ENCODE measurements around the gene TRIP13. TPM values are rescaled to one million over a fixed set of nuclear protein-coding genes. Genes with fewer than 3 reads are reported as not detected.

The TRIP13 gene
- total and polyA plus RNA-seq, 9 of the 15 experiments (the other 6 are each of a cell fraction or from before 2014, with no cell fraction given), result 24.1 to 116 (median 53.2) TPM

GRCh38 chr5:948472-949274 is 56.0 kb downstream of the TRIP13 start:
- H2AFZ ChIP-seq (ENCODE audit: low read depth, low read length), result no peak overlapping the region
- ChIA-PET POLR2A (interaction anchor here (0.7 to 0.8 kb wide), 2 partner anchors 17 to 291 kb away, joined by 3 read pairs; no protein-coding TSS in a partner anchor), CTCF (ENCODE audit: low intra/inter-chr PET ratio) (no interaction called here)
- H4K20me1 ChIP-seq (replicated peaks; ENCODE audit: control insufficient read depth, insufficient read depth, low read length), result peaks cover 14% of the 10 kb centered on the region
- no peak for FAIRE-seq
- H3K9ac ChIP-seq (ENCODE audit: insufficient read depth in 1 of 2, low read depth in 2 of 2, low read length in 2 of 2), result no peak overlapping the region
- H3K4me3 ChIP-seq, result no peak overlapping the region
- no peak overlapping the region for H3K4me2 ChIP-seq (ENCODE audit: insufficient read depth, low read length)
- in situ Hi-C loops (cut with MboI) (loop anchor here (25.0 kb wide), 1 partner anchor 689 kb away; no protein-coding TSS in a partner anchor), intact Hi-C loops (cut with micrococcal nuclease) (no loop called here)
- no peaks in the 10 kb centered on the region for H3K9me1 ChIP-seq (ENCODE audit: control insufficient read depth, insufficient read depth, low read length)
- no peaks in the 10 kb centered on the region for H3K79me2 ChIP-seq (ENCODE audit: control insufficient read depth, insufficient read depth, low read length)
- DNase-seq (ENCODE audit: extremely low read depth in 1 of 4, low spot score in 3 of 4), result no peak
- no peak overlapping the region for H3K27ac ChIP-seq (ENCODE audit: extremely low read depth, low read depth, low read length)
- peaks cover 0 to 9% of the 10 kb centered on the region in 2 experiments; a peak in 1 of 5 replicates for H3K4me1 ChIP-seq (replicated peaks in 1 of 2; ENCODE audit: control insufficient read depth in 2 of 2, insufficient read depth in 2 of 2, low read length in 2 of 2)
- BruUV-seq (replicated peaks), result no TSS peak
- H3K36me3 ChIP-seq (ENCODE audit: control insufficient read depth, insufficient read depth, low read length), result no peaks in the 10 kb centered on the region
- ATAC-seq, result peak; percentile 49
- 20% methylated on average over 19 of the region's 19 CpGs for WGBS (ENCODE audit: insufficient coverage, low coverage, missing lambda C conversion rate)
- H3K27me3 ChIP-seq (ENCODE audit: control insufficient read depth in 2 of 2, insufficient read depth in 2 of 2, low read length in 2 of 2), result peaks cover 30 to 84% of the 10 kb centered on the region in 2 experiments; a peak in 4 of 5 replicates
- no peaks in the 10 kb centered on the region for H3K9me3 ChIP-seq (replicated peaks; ENCODE audit: control insufficient read depth, insufficient read depth, low read depth, low read length)
- TF ChIP-seq SETDB1 (IDR thresholded peaks at IDR 0.05; ENCODE audit: low read length) (no peak), ATF4 (CRISPR knock-in tag; IDR thresholded peaks at IDR 0.05) (peak; percentile 57; the same call in 1 of the 2 replicates), KDM2B (CRISPR knock-in tag; IDR thresholded peaks at IDR 0.05) (no peak), ZNF239 (CRISPR knock-in tag; IDR thresholded peaks at IDR 0.05) (no peak), FOXP1 (CRISPR knock-in tag; IDR thresholded peaks at IDR 0.05) (no peak), RBM25 (IDR thresholded peaks at IDR 0.05; ENCODE audit: low read depth, low read length, severe bottlenecking) (no peak), FOSL1 (tag; conservative IDR thresholded peaks at IDR 0.05) (no peak), TRIM24 (IDR thresholded peaks at IDR 0.05) (peak in 1 of 2 experiments; percentile 47; a peak in 1 of 4 replicates), CEBPB (tag; IDR thresholded peaks at IDR 0.05) (no peak), ETV1 (tag; conservative IDR thresholded peaks at IDR 0.05; ENCODE audit: low read depth) (peak; percentile 62), YBX1 (IDR thresholded peaks at IDR 0.05) (no peak), ZNF584 (CRISPR knock-in tag; IDR thresholded peaks at IDR 0.05; ENCODE audit: low read depth) (no peak; the same call in 1 of the 2 replicates), ESRRB (CRISPR knock-in tag; IDR thresholded peaks at IDR 0.05; ENCODE audit: borderline replicate concordance) (no peak), MXD1 (CRISPR knock-in tag; IDR thresholded peaks at IDR 0.05; ENCODE audit: borderline replicate concordance, poor library complexity, severe bottlenecking) (no peak), SMAD4 (CRISPR knock-in tag; conservative IDR thresholded peaks at IDR 0.05) (peak; percentile 58), DNMT1 (IDR thresholded peaks at IDR 0.05) (no peak), ZNF778 (CRISPR knock-in tag; IDR thresholded peaks at IDR 0.05) (no peak), RBM39 (optimal IDR thresholded peaks at IDR 0.05; ENCODE audit: low read depth, low read length) (no peak), MIER1 (IDR thresholded peaks at IDR 0.05; ENCODE audit: low read depth) (no peak), FOXJ3 (CRISPR knock-in tag; IDR thresholded peaks at IDR 0.05) (no peak), GATAD2A (IDR thresholded peaks at IDR 0.05) (no peak), NUFIP1 (IDR thresholded peaks at IDR 0.05; ENCODE audit: partially characterized antibody) (no peak), RAD21 (CRISPR knock-in tag; conservative IDR thresholded peaks at IDR 0.05 in 1 of 2, IDR thresholded peaks at IDR 0.05 in 1 of 2) (no peak; a peak in 1 of 4 replicates), POLR2G (IDR thresholded peaks at IDR 0.05; ENCODE audit: low read depth, low read length) (0 out of 2 replicates have a peak, but pooled peaks have one; percentile 23)

All from K562 (cell line).